Neural progenitor cell (in vitro differentiated cells): ENCODE results near the gene HS6ST3.

Experiments used
- EZH2phosphoT487 ChIP-seq: fragments of 200-600 bp; sonication (generic); IDR thresholded peaks from 2 replicates; pipeline ENCODE4 v1.6.1; 2017; ENCODE audit warnings: antibody characterized with exemption
- TF ChIP-seq, protein P1 (sequence below): fragments of 200-600 bp; sonication (generic); IDR thresholded peaks from 2 replicates; pipeline ENCODE4 v1.5.1; 2017; ENCODE audit warnings: antibody characterized with exemption, mild to moderate bottlenecking

DNA sequence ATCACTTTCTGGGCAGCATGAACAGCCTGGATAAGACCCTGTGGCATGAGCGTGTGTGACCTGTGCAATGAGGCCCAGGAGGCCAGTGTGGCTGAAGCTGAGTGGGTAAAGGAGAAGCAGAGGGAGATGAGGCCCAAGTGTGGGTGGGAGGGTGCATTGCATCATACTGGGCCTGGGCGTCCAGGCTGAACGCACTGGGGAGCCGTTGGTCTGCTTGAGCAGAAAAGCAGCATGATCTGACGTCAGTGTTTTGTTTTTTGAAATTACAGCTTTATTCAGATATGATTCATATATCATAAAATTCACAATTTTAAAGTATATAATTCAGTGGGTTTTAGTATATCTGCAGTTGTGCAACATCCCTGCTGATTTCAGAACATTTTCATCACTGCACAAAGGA lies 409.7 kb downstream of the HS6ST3 start:
- TF ChIP-seq, protein P1, sequence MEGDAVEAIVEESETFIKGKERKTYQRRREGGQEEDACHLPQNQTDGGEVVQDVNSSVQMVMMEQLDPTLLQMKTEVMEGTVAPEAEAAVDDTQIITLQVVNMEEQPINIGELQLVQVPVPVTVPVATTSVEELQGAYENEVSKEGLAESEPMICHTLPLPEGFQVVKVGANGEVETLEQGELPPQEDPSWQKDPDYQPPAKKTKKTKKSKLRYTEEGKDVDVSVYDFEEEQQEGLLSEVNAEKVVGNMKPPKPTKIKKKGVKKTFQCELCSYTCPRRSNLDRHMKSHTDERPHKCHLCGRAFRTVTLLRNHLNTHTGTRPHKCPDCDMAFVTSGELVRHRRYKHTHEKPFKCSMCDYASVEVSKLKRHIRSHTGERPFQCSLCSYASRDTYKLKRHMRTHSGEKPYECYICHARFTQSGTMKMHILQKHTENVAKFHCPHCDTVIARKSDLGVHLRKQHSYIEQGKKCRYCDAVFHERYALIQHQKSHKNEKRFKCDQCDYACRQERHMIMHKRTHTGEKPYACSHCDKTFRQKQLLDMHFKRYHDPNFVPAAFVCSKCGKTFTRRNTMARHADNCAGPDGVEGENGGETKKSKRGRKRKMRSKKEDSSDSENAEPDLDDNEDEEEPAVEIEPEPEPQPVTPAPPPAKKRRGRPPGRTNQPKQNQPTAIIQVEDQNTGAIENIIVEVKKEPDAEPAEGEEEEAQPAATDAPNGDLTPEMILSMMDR, result no peak
- TF ChIP-seq EZH2phosphoT487, result no peak
